A549 (cell line): ENCODE data around the gene TTBK2. TPM values are rescaled to one million over a fixed set of nuclear protein-coding genes. Genes with fewer than 3 reads are reported as not detected.

Experiments used
- ATAC-seq, 2 experiments: fragments of 200-7000 bp in 1 of 2; fragments of >200 bp in 1 of 2; cut with Nextera tagmentation in 1 of 2; cut with Tn5 transposase in 1 of 2; 3 replicates each; pipeline versions ENCODE4 v1.8.0 to v1.9.1; 2018 to 2020; ENCODE audit warnings: mild to moderate bottlenecking in 1 of 2, moderate library complexity in 1 of 2
- CTCF ChIA-PET: fragments of 300-600 bp; sonication (Branson Sonifier 250); formaldehyde crosslinking; extraction: SDS; loops from one replicate; lab custom pipeline; 2021; ENCODE audit warnings: antibody characterized with exemption, inconsistent platforms; lab: Yijun Ruan, JAX
- POLR2A ChIA-PET: fragments of 350-600 bp; formaldehyde crosslinking; extraction: SDS; loops from one replicate; lab custom pipeline; 2021; ENCODE audit warnings: antibody characterized with exemption, inconsistent platforms; lab: Yijun Ruan, JAX
- DNase-seq, 2 experiments: peaks; one replicate each; pipeline versions ENCODE4 v3.0.0 to v3.0.0-alpha.2; 2011 to 2016; ENCODE audit warnings: low read depth in 1 of 2, low spot score in 1 of 2
- FAIRE-seq: peaks from 2 replicates; lab custom pipeline; 2011; peaks lifted over from hg19 to GRCh38; lab: Jason Lieb, UNC
- H3K27ac ChIP-seq, 2 experiments: fragments of >200 bp; sonication (Bioruptor Twin); formaldehyde crosslinking; 3 replicates each; pipeline ENCODE4 v1.5.1; 2016 to 2017
- H3K4me1 ChIP-seq: fragments of >200 bp; sonication (Bioruptor Twin); formaldehyde crosslinking; 3 replicates; pipeline ENCODE4 v1.6.1; 2016
- H3K4me2 ChIP-seq: fragments of >200 bp; sonication (Bioruptor Twin); formaldehyde crosslinking; 3 replicates; pipeline ENCODE4 v1.6.1; 2016
- H3K4me3 ChIP-seq: fragments of >200 bp; sonication (Bioruptor Twin); formaldehyde crosslinking; 3 replicates; pipeline ENCODE4 v1.5.1; 2016
- H3K9me3 ChIP-seq: fragments of >200 bp; sonication (Bioruptor Twin); formaldehyde crosslinking; 3 replicates; pipeline ENCODE4 v1.6.1; 2016
- ATOH8 ChIP-seq: fragments of 250-450 bp; sonication (Bioruptor Pico); IDR thresholded peaks from 2 replicates; pipeline ENCODE4 v1.5.0; 2020; ENCODE audit warnings: low read depth, mild to moderate bottlenecking, moderate library complexity
- BHLHE40 ChIP-seq: IDR thresholded peaks from 2 replicates; pipeline ENCODE4 v1.6.1; 2012; ENCODE audit warnings: low read depth, low read length, inconsistent platforms
- CBX2 ChIP-seq: fragments of 200-600 bp; sonication (generic); IDR thresholded peaks from 2 replicates; pipeline ENCODE4 v1.6.1; 2016; ENCODE audit warnings: low read depth, mild to moderate bottlenecking, borderline replicate concordance
- CEBPB ChIP-seq, 2 experiments: fragments of >200 bp in 1 of 2; sonication (Bioruptor Twin) in 1 of 2; formaldehyde crosslinking in 1 of 2; IDR thresholded peaks; 2 replicates each; pipeline ENCODE4 v1.6.1; 2012 to 2016
- CHD2 ChIP-seq: fragments of 150-350 bp; IDR thresholded peaks from 2 replicates; pipeline ENCODE4 v1.6.1; 2014; ENCODE audit warnings: low read length; ENCODE audit not compliant: partially characterized antibody
- EHF ChIP-seq: fragments of 250-450 bp; sonication (Bioruptor Pico); IDR thresholded peaks from 2 replicates; pipeline ENCODE4 v1.5.0; 2020; ENCODE audit warnings: mild to moderate bottlenecking
- ELK1 ChIP-seq: fragments of 150-350 bp; IDR thresholded peaks from 2 replicates; pipeline ENCODE4 v1.6.1; 2014; ENCODE audit warnings: low read depth, mild to moderate bottlenecking, low read length
- EP300 ChIP-seq, 2 experiments: fragments of >200 bp; sonication (Bioruptor Twin); formaldehyde crosslinking; IDR thresholded peaks; 2 replicates in 1 of 2; 3 replicates in 1 of 2; pipeline ENCODE4 v1.6.1; 2016 to 2017
- FOSB ChIP-seq: fragments of 250-450 bp; sonication (Bioruptor Pico); IDR thresholded peaks from 2 replicates; pipeline ENCODE4 v1.5.0; 2020; ENCODE audit warnings: mild to moderate bottlenecking, moderate library complexity
- FOSL2 ChIP-seq, 2 experiments: fragments of 450-650 bp in 1 of 2; fragments of >200 bp in 1 of 2; sonication (Bioruptor Twin) in 1 of 2; formaldehyde crosslinking; IDR thresholded peaks; 2 replicates each; pipeline versions ENCODE4 v1.5.0 to v1.6.1; 2016 to 2020; ENCODE audit warnings: mild to moderate bottlenecking in 1 of 2, moderate library complexity in 1 of 2
- FOXS1 ChIP-seq: fragments of 250-450 bp; sonication (Bioruptor Pico); IDR thresholded peaks from 2 replicates; pipeline ENCODE4 v1.5.0; 2020; ENCODE audit warnings: mild to moderate bottlenecking, moderate library complexity
- HDAC2 ChIP-seq: fragments of 200-600 bp; sonication (generic); IDR thresholded peaks from 2 replicates; pipeline ENCODE4 v1.6.1; 2016
- HEYL ChIP-seq: fragments of 250-450 bp; sonication (Bioruptor Pico); IDR thresholded peaks from 2 replicates; pipeline ENCODE4 v1.8.0; 2021; ENCODE audit warnings: mild to moderate bottlenecking, moderate library complexity
- HMGXB4 ChIP-seq: fragments of 250-450 bp; sonication (Bioruptor Pico); IDR thresholded peaks from 2 replicates; pipeline ENCODE4 v1.5.0; 2021; ENCODE audit warnings: mild to moderate bottlenecking, moderate library complexity, borderline replicate concordance
- KDM1A ChIP-seq: fragments of 200-600 bp; sonication (generic); IDR thresholded peaks from 2 replicates; pipeline ENCODE4 v1.6.1; 2016; ENCODE audit warnings: low read depth, mild to moderate bottlenecking
- MYC ChIP-seq: IDR thresholded peaks from 2 replicates; pipeline ENCODE4 v1.6.1; 2012; ENCODE audit warnings: mild to moderate bottlenecking, inconsistent platforms, low read length, improper control_type of control experiment, borderline replicate concordance
- NFE2L2 ChIP-seq: fragments of 150-350 bp; conservative IDR thresholded peaks from 2 replicates; pipeline ENCODE4 v1.6.1; 2014; ENCODE audit warnings: low read length
- NPAS2 ChIP-seq: fragments of 250-450 bp; sonication (Bioruptor Pico); IDR thresholded peaks from 2 replicates; pipeline ENCODE4 v1.8.0; 2022; ENCODE audit warnings: mild to moderate bottlenecking, moderate library complexity, borderline replicate concordance
- POLR2A ChIP-seq: IDR thresholded peaks from 2 replicates; pipeline ENCODE4 v1.6.1; 2012; ENCODE audit warnings: mild to moderate bottlenecking, low read length
- RCOR1 ChIP-seq: fragments of 150-350 bp; IDR thresholded peaks from 2 replicates; pipeline ENCODE4 v1.6.1; 2014; ENCODE audit warnings: antibody characterized with exemption, low read length, low read depth
- RNF2 ChIP-seq: fragments of 200-600 bp; sonication (generic); IDR thresholded peaks from 2 replicates; pipeline ENCODE4 v1.6.1; 2016; ENCODE audit warnings: low read depth, mild to moderate bottlenecking, antibody characterized with exemption, moderate library complexity, borderline replicate concordance
- SMC3 ChIP-seq: fragments of >200 bp; sonication (Bioruptor Twin); formaldehyde crosslinking; IDR thresholded peaks from 3 replicates; pipeline ENCODE4 v1.6.1; 2018; ENCODE audit warnings: inconsistent platforms
- TFCP2L1 ChIP-seq: fragments of 250-450 bp; sonication (Bioruptor Pico); IDR thresholded peaks from 2 replicates; pipeline ENCODE4 v1.5.0; 2021; ENCODE audit warnings: mild to moderate bottlenecking
- TP53 ChIP-seq: fragments of 250-450 bp; sonication (Bioruptor Pico); IDR thresholded peaks from 2 replicates; pipeline ENCODE4 v1.5.0; 2021; ENCODE audit warnings: mild to moderate bottlenecking, moderate library complexity
- ZFP36 ChIP-seq: fragments of 450-650 bp; IDR thresholded peaks from 2 replicates; pipeline ENCODE4 v1.6.1; 2014; ENCODE audit warnings: borderline replicate concordance; ENCODE audit not compliant: partially characterized antibody
- ZNF302 ChIP-seq: fragments of 250-450 bp; sonication (Bioruptor Pico); IDR thresholded peaks from 2 replicates; pipeline ENCODE4 v1.9.0; 2021; ENCODE audit warnings: inconsistent platforms, mild to moderate bottlenecking, moderate library complexity
- ZSCAN20 ChIP-seq: fragments of 250-450 bp; sonication (Bioruptor Pico); IDR thresholded peaks from 2 replicates; pipeline ENCODE4 v1.8.0; 2022; ENCODE audit warnings: mild to moderate bottlenecking, moderate library complexity
- WGBS: methylation state at CpG from one replicate; pipeline ENCODE4 v1.1.6; 2017; ENCODE audit errors: missing lambda C conversion rate; 5-methylcytosine and 5-hydroxymethylcytosine counted together
- polyA plus RNA-seq, 4 experiments: library from polyadenylated mRNA; depleted of rRNA in 3 of 4; stranded (reverse); fragments of >200 nt; fragmentation: RNase III in 1 of 4; extraction: RNeasy Plus Mini Kit Qiagen cat#74134 plus additional on column Dnase treatment in 1 of 4; gene quantifications; 2 replicates in 3 of 4; 3 replicates in 1 of 4; pipeline ENCODE4 v1.2.3, GENCODE V29; 2011 to 2017
- TF ChIP-seq, protein P1 (sequence below): fragments of 200-600 bp; sonication (generic); IDR thresholded peaks from 2 replicates; pipeline ENCODE4 v1.6.1; 2016; ENCODE audit warnings: antibody characterized with exemption, mild to moderate bottlenecking, moderate library complexity

Gene TTBK2
- polyA plus RNA-seq, 2 of the 4 experiments (the other 2 are of a cell fraction) = 2.3 to 5.6 TPM

DNA sequence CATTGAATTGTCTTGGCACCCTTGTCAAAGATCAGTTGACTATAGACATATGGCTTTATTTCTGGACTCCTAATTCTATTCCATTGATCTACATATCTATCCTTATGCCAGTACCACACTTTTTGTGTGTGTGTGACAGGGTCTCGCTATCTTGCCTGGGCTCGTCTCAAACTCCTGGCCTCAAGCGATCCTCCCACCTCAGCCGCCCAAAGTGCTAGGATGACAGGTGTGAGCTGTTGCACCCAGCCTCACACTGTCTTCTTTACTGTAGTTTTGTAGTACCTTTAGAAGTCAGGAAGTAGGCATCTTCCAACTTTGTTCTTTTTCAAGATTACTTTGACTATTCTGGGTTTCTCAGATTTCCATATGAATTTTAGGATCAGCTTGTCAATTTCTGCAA lies 208.0 kb downstream of the TTBK2 start:
- ATAC-seq (no peak), DNase-seq (no peak), FAIRE-seq (no peak)
- peaks cover 7% of the 10 kb centered on the region; the same call in 2 of the 3 replicates for H3K4me1 ChIP-seq
- ChIA-PET POLR2A (no interaction called here), CTCF (interaction anchor here (1.8 kb wide), 1 partner anchor 214 kb away, joined by 5 read pairs; no protein-coding TSS in a partner anchor)
- H3K4me2 ChIP-seq = no peak overlapping the region
- WGBS = 94% methylated on average over 4 of the region's 4 CpGs
- TF ChIP-seq HEYL (CRISPR knock-in tag) (no peak), MYC (no peak), NPAS2 (CRISPR knock-in tag) (no peak), CBX2 (no peak), FOSB (CRISPR knock-in tag) (no peak), CHD2 (no peak), ATOH8 (CRISPR knock-in tag) (no peak), BHLHE40 (no peak), RNF2 (no peak), ZSCAN20 (no peak), ELK1 (no peak), NFE2L2 (no peak), EP300 (IDR thresholded peaks at IDR 0.05) (no peak), TP53 (no peak), CEBPB (IDR thresholded peaks at IDR 0.05) (no peak), TFCP2L1 (no peak), HDAC2 (no peak)
- TF ChIP-seq, protein P1, sequence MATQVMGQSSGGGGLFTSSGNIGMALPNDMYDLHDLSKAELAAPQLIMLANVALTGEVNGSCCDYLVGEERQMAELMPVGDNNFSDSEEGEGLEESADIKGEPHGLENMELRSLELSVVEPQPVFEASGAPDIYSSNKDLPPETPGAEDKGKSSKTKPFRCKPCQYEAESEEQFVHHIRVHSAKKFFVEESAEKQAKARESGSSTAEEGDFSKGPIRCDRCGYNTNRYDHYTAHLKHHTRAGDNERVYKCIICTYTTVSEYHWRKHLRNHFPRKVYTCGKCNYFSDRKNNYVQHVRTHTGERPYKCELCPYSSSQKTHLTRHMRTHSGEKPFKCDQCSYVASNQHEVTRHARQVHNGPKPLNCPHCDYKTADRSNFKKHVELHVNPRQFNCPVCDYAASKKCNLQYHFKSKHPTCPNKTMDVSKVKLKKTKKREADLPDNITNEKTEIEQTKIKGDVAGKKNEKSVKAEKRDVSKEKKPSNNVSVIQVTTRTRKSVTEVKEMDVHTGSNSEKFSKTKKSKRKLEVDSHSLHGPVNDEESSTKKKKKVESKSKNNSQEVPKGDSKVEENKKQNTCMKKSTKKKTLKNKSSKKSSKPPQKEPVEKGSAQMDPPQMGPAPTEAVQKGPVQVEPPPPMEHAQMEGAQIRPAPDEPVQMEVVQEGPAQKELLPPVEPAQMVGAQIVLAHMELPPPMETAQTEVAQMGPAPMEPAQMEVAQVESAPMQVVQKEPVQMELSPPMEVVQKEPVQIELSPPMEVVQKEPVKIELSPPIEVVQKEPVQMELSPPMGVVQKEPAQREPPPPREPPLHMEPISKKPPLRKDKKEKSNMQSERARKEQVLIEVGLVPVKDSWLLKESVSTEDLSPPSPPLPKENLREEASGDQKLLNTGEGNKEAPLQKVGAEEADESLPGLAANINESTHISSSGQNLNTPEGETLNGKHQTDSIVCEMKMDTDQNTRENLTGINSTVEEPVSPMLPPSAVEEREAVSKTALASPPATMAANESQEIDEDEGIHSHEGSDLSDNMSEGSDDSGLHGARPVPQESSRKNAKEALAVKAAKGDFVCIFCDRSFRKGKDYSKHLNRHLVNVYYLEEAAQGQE = no peak
- no peaks in the 10 kb centered on the region for H3K9me3 ChIP-seq
- H3K27ac ChIP-seq = no peak overlapping the region
- no peak overlapping the region for H3K4me3 ChIP-seq

GRCh38 chr15:42711746-42712145 lies 208.8 kb downstream of the TTBK2 start:
- 90% methylated on average over 3 of the region's 3 CpGs for WGBS
- no peak overlapping the region for H3K4me2 ChIP-seq
- ChIA-PET CTCF (interaction anchor here (1.8 kb wide), 1 partner anchor 215 kb away, joined by 5 read pairs; no protein-coding TSS in a partner anchor), POLR2A (no interaction called here)
- no peak for DNase-seq
- H3K4me3 ChIP-seq = no peak overlapping the region
- no peak for ATAC-seq
- H3K9me3 ChIP-seq = no peaks in the 10 kb centered on the region
- FAIRE-seq = no peak
- TF ChIP-seq KDM1A = no peak
- H3K4me1 ChIP-seq = peaks cover 16% of the 10 kb centered on the region
- no peak overlapping the region for H3K27ac ChIP-seq

- peaks cover 18% of the 10 kb centered on the region for H3K4me1 ChIP-seq
- no peak for ATAC-seq
- no peak overlapping the region for H3K27ac ChIP-seq
- H3K4me2 ChIP-seq = no peak overlapping the region
- POLR2A ChIA-PET = no interaction called here
- H3K4me3 ChIP-seq = no peak overlapping the region
- no peaks in the 10 kb centered on the region for H3K9me3 ChIP-seq
- no peak for FAIRE-seq
- no peak for DNase-seq
- WGBS = 93% methylated on average over 2 of the region's 2 CpGs
- CTCF ChIA-PET = interaction anchor here (0.6 kb wide), 1 partner anchor 48 kb away, joined by 3 read pairs; no protein-coding TSS in a partner anchor
- TF ChIP-seq FOXS1 (CRISPR knock-in tag) = no peak
- TF ChIP-seq FOSL2 (IDR thresholded peaks at IDR 0.05) = no peak
- no peak for TF ChIP-seq FOSL2 (CRISPR knock-in tag; IDR thresholded peaks at IDR 0.05)
- no peak for TF ChIP-seq ZFP36
- no peak for TF ChIP-seq RCOR1
- no peak for TF ChIP-seq POLR2A
- TF ChIP-seq EHF (CRISPR knock-in tag) = no peak
- no peak for TF ChIP-seq ZNF302 (CRISPR knock-in tag)
- TF ChIP-seq HDAC2 = no peak
- no peak for TF ChIP-seq HMGXB4 (CRISPR knock-in tag)
- no peak for TF ChIP-seq MYC
- no peak for TF ChIP-seq SMC3
- TF ChIP-seq EP300 (IDR thresholded peaks at IDR 0.05) = no peak
These were observed 209.9 kb downstream of the TTBK2 start for GRCh38 chr15:42710662-42711061.
